Urothelium cell line (cell line): ENCODE data around the gene FAM222B.
"Not testable (repeated sequence)": the region's sequence is repeated elsewhere in the genome, so short reads cannot be mapped to it uniquely, and the experiment has no call there.

Source experiments
- DNase-seq: peaks from one replicate; pipeline ENCODE4 v3.0.0; 2011; ENCODE audit warnings: low spot score, mixed read lengths
- FAIRE-seq: peaks from 2 replicates; lab custom pipeline; 2011; peaks lifted over from hg19 to GRCh38; lab: Jason Lieb, UNC

FAM222B gene, protein sequence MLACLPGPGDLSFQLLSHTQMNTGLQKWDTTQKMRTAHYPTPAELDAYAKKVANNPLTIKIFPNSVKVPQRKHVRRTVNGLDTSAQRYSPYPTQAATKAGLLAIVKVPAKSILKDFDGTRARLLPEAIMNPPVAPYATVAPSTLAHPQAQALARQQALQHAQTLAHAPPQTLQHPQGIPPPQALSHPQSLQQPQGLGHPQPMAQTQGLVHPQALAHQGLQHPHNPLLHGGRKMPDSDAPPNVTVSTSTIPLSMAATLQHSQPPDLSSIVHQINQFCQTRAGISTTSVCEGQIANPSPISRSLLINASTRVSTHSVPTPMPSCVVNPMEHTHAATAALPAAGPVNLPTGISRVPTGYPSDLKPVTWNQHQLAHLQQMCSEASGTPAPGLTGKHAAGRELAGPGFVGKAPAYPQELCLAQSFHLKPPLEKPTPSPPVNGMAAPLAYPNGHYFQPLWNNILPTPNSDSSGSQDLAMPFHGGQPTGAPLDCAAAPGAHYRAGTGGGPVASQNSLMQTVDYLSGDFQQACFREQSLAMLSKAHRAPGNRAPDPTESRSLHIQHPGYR

GRCh38 chr17:28842282-28843012, at the start of gene FAM222B:
TSS of gene FAM222B (minus strand) at chr17:28842790. CDS start at chr17:28766667, 76,123 bp downstream.
- no peak for FAIRE-seq

GRCh38 chr17:28892024-28892423, 49.4 kb upstream of the FAM222B start:
- FAIRE-seq: no peak
- no peak for DNase-seq

More at GRCh38 chr17:28842282-28843012, at the start of gene FAM222B:
- DNase-seq: peak; percentile 99

GRCh38 chr17:28891201-28891600, 48.6 kb upstream of the FAM222B start:
- FAIRE-seq: no peak
- no peak for DNase-seq

GRCh38 chr17:28889996-28890395, 47.4 kb upstream of the FAM222B start:
- DNase-seq: no peak
- FAIRE-seq: no peak

GRCh38 chr17:28888832-28889231, 46.2 kb upstream of the FAM222B start:
- FAIRE-seq (no peak), DNase-seq (no peak)

- FAIRE-seq (no peak), DNase-seq (no peak)
Measured at GRCh38 chr17:28887871-28888471, 45.4 kb upstream of the FAM222B start.

GRCh38 chr17:28885951-28886350, 43.4 kb upstream of the FAM222B start:
- FAIRE-seq (no peak), DNase-seq (no peak)

DNA sequence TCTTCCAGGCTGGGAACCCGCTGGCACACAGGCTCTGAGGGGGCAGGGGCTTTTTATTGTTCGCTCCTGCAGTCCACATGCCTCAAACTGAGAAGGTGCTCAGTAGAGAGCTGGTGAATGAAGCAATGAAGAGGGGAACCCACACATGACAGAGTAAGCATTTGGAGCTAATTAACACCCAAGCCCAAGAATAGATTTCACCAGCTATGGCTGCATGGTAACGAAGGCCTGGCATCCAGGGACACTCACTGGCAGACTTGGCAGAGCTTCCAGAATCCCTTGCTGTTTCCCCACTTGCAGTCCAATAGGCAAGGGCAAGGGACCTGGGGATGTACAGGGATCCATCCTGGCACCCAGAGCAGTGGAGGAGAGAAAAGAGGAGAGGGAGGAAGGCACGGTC, 42.8 kb upstream of the FAM222B start:
- no peak for DNase-seq
- no peak for FAIRE-seq

GRCh38 chr17:28883967-28884702, 41.5 kb upstream of the FAM222B start:
- DNase-seq (no peak), FAIRE-seq (peak; percentile 52)

- DNase-seq (no peak), FAIRE-seq (no peak)
Measured at GRCh38 chr17:28882154-28882895, 39.7 kb upstream of the FAM222B start.

- no peak for DNase-seq
- FAIRE-seq: no peak
Measured at GRCh38 chr17:28881533-28882056, 39.0 kb upstream of the FAM222B start.

GRCh38 chr17:28880572-28880945, 38.0 kb upstream of the FAM222B start:
- DNase-seq: no peak
- no peak for FAIRE-seq

DNA sequence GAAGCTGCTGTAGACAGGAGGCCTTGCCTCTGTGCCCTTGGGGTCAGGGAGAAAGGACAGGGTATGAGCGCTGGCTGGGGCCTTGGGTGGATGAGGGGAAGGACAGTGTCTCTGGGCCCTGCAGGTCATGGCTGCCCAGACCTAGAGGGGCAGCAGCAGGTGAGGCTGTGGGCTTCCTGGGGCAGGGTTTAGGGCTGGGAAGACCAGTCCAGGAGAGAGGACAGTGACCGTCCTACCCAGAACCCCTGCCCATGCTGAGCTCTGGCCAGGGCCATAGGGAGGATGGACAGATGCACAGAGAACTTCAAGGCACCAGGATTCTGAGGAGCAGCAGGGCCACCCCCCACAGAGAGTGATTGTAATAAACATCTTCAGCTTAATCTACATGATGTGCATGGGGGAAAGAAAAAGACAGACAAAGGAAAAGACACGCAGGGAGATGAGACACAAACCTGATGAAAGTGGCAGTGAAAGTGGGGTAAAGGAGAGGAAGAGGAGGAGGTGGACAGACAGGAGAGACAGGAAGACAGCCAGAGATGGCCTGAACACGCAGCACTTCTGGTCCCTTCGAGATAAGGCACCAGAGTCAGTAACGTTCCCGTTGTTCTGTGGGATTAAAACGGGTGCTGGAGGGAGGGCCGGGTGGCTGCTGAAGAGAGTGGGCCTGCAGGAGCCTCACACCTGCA, 37.4 kb upstream of the FAM222B start:
- no peak for FAIRE-seq
- no peak for DNase-seq

DNA sequence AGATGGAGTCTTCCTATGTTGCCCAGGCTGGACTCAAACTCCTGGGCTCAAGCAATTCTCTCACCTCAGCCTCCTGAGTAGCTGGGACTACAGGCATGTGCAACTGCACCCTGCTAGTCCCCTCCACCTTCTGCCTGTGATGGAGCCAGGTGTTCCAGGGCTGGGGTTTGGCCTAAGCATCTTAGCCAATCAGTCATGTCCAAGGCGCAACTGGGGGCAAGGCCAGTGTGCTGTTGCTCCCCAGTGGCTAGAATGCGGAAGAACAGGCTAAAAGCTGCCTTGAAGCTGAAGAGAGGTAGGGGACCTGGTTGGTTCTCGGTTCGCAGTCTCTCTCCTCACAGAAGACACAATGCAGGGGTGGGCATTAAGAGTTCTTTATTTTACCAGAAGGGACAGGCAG, 36.4 kb upstream of the FAM222B start:
- DNase-seq (peak; percentile 47), FAIRE-seq (no peak)

GRCh38 chr17:28878158-28878910, 35.7 kb upstream of the FAM222B start:
- no peak for FAIRE-seq
- no peak for DNase-seq

GRCh38 chr17:28877150-28877711, 34.6 kb upstream of the FAM222B start:
- FAIRE-seq, DNase-seq: not testable (repeated sequence)

DNA sequence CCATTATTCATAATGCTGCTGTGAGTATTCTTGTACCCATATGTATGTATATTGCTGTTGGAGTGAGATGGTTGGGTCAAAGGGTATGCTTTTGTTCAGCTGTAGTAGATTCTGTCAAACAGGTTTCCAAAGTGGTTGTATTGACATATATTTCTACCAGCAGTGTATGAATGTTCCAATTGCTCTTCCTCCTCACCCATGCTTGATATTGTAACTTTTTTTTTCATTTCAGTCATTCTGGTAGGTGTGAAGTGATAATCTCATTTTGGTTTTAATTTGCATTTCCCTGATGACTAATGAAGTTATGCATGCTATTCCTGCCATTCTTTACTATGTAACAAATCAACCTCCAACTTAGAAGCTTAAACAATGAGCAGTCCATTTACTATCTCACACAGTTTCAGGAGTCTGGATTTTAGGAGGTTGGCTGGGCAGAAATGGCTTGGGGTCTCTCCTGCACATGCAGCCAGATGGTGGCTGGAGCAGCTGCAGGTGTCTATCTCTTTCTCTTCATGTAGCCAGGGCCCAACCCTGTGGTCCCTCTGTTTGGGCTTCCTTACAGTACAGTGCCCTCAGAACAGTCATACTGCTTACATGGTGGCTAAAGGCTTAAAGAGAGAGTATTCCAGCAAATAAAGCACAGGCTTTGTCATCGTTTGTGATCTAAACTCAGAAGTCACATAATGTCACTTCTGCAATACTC, 33.4 kb upstream of the FAM222B start:
- DNase-seq: no peak
- FAIRE-seq: no peak

DNA sequence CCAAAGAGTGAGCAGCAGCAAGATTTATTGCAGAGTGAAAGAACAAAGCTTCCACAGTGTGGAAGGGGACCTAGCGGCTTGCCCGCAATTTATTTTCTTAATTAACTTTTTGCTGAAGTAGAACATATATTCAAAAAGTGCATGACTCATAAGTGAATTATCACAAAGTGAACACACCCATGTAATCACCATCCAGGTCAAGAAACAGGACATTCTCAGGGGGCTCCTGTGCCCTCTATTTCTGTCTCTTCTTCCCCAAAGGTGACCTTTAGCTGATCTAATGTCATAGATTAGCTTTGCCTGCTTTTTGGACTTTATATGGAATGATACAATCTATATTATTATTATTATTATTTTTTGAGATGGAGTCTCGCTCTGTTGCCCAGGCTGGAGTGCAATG, 32.2 kb upstream of the FAM222B start:
- no peak for DNase-seq
- no peak for FAIRE-seq
